ENCODE data around the gene TMEM132A. TPM values are rescaled to one million over a fixed set of nuclear protein-coding genes. Genes with fewer than 3 reads are reported as not detected.
A peak's percentile ranks its signal among the peaks of the same experiment; 100 is the strongest.

TMEM132A gene
- total RNA-seq, 6 experiments from 2014 or later: 23.8 to 32.2 (median 26.9) TPM

GRCh38 chr11:60890696-60891095 lies 33.6 kb upstream of the TMEM132A start:
- no peak for DNase-seq
- no peaks in the 10 kb centered on the region for H3K27me3 Mint-ChIP-seq (ENCODE audit: insufficient read depth)
- H3K4me1 Mint-ChIP-seq (ENCODE audit: low read depth): no peaks in the 10 kb centered on the region
- H3K4me3 Mint-ChIP-seq: no peak overlapping the region
- H3K27ac Mint-ChIP-seq: no peak overlapping the region
- no peaks in the 10 kb centered on the region for H3K9me3 Mint-ChIP-seq
- H3K36me3 Mint-ChIP-seq (ENCODE audit: low read depth): peaks cover 4% of the 10 kb centered on the region
- no peak for TF ChIP-seq CTCF (IDR thresholded peaks at IDR 0.05)

- Mint-ChIP-seq H3K4me3 (no peak overlapping the region), H3K36me3 (ENCODE audit: low read depth) (peaks cover 5% of the 10 kb centered on the region), H3K27me3 (ENCODE audit: insufficient read depth) (no peaks in the 10 kb centered on the region), H3K9me3 (no peaks in the 10 kb centered on the region), H3K4me1 (ENCODE audit: low read depth) (no peaks in the 10 kb centered on the region), H3K27ac (no peak overlapping the region)
- TF ChIP-seq CTCF (IDR thresholded peaks at IDR 0.05): no peak
- DNase-seq: no peak
Observed at GRCh38 chr11:60891103-60891741, 33.0 kb upstream of the TMEM132A start.

- H3K27me3 Mint-ChIP-seq (ENCODE audit: insufficient read depth): no peaks in the 10 kb centered on the region
- DNase-seq: no peak
- H3K27ac Mint-ChIP-seq: no peak overlapping the region
- H3K9me3 Mint-ChIP-seq: no peaks in the 10 kb centered on the region
- no peak overlapping the region for H3K4me3 Mint-ChIP-seq
- TF ChIP-seq CTCF (IDR thresholded peaks at IDR 0.05): no peak
- peaks cover 12% of the 10 kb centered on the region for H3K36me3 Mint-ChIP-seq (ENCODE audit: low read depth)
- H3K4me1 Mint-ChIP-seq (ENCODE audit: low read depth): no peaks in the 10 kb centered on the region
Observed at GRCh38 chr11:60895687-60896086, 28.6 kb upstream of the TMEM132A start.

- no peak for TF ChIP-seq CTCF (IDR thresholded peaks at IDR 0.05)
- H3K4me1 Mint-ChIP-seq (ENCODE audit: low read depth): no peaks in the 10 kb centered on the region
- peaks cover 12% of the 10 kb centered on the region for H3K36me3 Mint-ChIP-seq (ENCODE audit: low read depth)
- no peak overlapping the region for H3K27ac Mint-ChIP-seq
- no peak overlapping the region for H3K4me3 Mint-ChIP-seq
- H3K27me3 Mint-ChIP-seq (ENCODE audit: insufficient read depth): no peaks in the 10 kb centered on the region
- H3K9me3 Mint-ChIP-seq: no peaks in the 10 kb centered on the region
- no peak for DNase-seq
Observed at GRCh38 chr11:60897496-60897895, 26.8 kb upstream of the TMEM132A start.

GRCh38 chr11:60899046-60899936 lies 25.0 kb upstream of the TMEM132A start:
- Mint-ChIP-seq H3K27me3 (ENCODE audit: insufficient read depth) (no peaks in the 10 kb centered on the region), H3K27ac (peak overlapping the region; percentile 51; the same call in 1 of the 2 replicates), H3K9me3 (no peaks in the 10 kb centered on the region), H3K36me3 (ENCODE audit: low read depth) (peaks cover 12% of the 10 kb centered on the region), H3K4me3 (no peak overlapping the region), H3K4me1 (ENCODE audit: low read depth) (peaks cover 6% of the 10 kb centered on the region)
- TF ChIP-seq CTCF (IDR thresholded peaks at IDR 0.05): peak; percentile 96
- peak; percentile 74 for DNase-seq

Data from HFFc6 (cell line).